NCI-H1694 (cell line): ENCODE results near the gene DGUOK.
"Not testable (repeated sequence)": the region's sequence is repeated elsewhere in the genome, so short reads cannot be mapped to it uniquely, and the experiment has no call there.

Experiments
- DNase-seq: peaks from one replicate; lab custom pipeline; 2025; lab: John Stamatoyannopoulos, UW

Gene DGUOK

DNA sequence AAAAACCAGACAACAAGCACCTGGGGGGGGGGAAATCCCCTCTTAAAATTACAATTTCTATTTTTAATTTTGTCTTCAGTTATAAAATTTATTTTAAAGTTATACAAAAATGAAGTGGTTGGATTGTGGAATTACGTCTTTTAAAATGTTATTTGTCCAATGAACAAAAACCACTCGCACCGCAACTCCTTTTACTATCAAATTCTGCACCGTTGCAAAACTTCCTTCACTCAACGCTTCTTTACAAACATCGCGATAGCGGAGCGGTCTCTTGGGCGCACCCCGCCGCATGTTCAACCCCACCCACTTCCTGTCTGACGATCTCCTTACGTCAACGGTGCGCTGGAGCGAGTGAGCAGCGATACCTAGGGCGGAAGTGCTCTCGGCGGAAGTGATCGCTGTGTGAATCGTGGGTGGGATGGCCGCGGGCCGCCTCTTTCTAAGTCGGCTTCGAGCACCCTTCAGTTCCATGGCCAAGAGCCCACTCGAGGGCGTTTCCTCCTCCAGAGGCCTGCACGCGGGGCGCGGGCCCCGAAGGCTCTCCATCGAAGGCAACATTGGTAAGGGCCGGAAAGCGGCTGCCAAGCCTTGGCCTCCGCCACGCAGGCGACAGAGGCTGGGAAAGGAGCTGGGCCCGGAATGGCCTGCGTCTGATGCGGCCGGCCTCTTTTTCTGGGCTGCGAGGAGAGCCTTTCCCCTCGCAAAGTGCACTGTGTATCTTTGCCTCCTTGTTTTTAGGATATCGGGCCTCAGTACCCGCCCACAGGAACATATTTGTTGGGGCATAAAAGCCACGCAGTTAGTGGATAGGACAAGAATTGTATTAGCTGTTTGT lies at the start of gene DGUOK:
Gene DGUOK, plus strand, starts transcription at position 388 of the 835 bp plus-strand sequence. Its CDS starts 31 bp downstream, at position 419.
- DNase-seq, result peak; percentile 97

DNA sequence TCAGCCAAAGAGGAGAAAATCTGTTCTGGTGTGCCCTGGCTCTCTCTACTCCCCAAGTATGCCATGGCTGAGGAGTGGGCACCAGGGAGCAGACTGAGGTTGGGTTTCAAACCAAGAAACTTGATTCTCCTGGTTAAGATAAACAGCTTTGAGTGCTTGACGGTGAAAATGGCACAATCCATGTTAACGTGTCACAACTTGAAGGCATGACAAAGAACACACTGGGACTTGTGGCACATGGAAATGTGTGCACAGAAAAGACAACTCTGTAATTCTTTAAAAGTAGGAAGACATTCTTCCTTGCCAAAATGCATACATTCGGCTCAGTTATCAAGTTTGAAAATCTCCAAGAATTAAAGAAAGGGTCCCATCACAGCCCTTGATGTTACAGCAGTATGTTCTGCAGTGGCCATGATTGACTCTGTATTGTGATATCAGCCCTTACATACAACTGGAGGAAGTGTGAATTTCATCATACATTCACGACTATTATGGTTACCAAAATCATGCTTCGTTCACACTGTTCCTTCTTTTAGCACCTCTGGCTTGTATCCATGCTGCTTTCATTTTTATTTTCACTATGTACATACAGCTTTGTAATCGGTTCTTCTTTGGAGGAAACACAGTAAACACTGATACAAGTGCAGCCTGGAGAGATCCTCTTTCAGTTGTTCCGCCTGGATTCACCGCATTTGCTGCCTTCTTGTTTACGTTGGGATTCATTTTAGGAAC lies 49.4 kb upstream of the DGUOK start:
- DNase-seq, result no peak

DNA sequence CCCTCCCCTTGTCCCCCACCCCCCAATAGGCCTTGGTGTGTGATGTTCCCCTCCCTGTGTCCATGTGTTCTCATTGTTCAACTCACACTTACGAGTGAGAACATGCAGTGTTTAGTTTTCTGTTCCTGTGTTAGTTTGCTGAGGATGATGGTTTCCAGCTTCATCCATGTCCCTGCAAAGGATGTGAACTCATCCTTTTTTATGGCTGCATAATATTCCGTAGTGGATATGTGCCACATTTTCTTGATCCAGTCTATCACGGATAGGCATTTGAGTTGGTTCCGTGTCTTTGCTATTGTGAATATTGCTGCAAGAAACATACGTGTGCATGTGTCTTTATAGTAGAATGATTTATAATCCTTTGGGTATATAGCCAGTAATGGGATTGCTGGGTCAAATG lies 48.7 kb upstream of the DGUOK start:
- DNase-seq, result not testable (repeated sequence)

DNA sequence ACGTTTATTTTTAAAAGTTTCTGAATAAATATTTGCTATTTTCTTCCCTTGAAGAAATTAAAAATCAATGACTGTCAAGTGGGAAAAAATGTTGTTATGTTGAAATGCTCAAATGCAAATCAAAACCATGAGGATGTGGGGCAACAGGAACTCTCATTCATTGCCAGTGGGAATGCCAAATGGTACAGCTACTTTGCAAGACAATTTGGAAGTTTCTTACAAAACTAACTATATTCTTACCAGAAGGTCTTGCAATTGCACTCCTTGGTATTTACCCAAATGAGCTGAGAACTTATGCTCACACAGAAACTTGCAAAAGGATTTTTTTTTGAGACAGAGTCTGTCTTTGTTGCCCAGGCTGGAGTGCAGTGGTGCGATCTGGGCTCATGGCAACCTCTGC lies 41.3 kb upstream of the DGUOK start:
- no peak for DNase-seq

DNA sequence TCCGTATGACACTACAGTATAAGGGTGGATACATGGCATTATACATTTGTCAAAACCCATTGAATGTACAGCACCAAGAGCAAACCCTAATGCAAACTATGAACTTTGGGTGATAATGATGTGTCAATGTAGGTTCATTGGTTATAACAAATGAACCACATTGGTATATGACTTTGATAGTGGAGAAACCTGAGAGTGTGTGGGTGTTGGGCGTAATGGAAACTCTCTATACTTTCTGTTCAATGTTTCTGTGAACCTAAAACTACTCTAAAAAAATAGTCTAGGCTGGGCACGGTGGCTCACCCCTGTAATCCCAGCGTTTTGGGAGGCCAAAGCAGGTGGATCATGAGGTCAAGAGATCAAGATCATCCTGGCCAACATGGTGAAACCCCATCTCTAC lies 40.3 kb upstream of the DGUOK start:
- DNase-seq, result no peak

DNA sequence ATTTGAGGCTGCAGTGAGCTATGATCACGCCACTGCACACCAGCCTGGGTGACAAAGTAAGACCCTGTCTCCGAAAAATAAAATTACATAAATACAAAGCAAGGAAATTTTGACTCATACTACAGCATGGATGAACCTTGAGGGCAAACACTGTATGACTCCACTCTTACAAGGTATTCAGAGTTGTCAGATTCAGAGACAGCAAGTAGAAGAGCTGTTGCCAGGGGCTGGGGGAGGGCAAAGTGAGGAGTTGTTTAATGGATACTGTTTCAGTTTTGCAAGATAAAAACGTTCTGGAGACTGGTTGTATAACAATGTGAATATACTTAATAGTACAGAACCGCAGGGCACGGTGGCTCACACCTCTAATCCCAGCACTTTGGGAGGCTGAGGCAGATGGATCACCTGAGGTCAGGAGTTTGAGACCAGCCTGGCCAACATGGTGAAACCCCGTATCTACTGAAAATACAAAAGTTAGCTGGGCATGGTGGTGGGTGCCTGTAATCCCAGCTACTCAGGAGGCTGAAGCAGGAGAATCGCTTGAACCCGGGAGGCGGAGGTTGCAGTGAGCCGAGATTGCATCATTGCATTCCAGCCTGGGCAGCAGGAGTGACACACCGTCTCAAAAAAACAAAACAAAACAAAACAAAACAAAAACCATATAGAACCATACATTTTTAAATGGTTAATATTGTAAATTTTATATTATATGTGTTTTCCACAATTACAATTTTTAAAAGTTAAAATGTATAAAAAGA lies 38.9 kb upstream of the DGUOK start:
- DNase-seq, result not testable (repeated sequence)

DNA sequence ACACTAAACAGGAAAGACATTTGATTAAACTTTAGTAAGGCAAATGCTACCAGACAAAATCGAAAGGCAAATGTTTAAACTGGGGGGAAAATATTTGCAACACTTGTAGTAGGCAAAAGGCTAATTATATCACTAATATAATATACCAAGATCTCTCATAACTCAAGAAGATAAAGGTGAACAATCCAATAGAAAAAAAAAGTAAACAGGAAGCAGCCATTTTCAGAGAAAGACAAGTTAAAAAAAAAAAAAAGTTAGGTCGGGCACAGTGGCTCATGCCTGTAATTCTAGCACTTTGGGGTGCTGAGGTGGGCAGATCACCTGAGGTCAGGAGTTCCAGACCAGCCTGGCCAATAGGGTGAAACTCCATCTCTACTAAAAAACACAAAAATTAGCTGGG lies 38.3 kb upstream of the DGUOK start:
- DNase-seq, result no peak

DNA sequence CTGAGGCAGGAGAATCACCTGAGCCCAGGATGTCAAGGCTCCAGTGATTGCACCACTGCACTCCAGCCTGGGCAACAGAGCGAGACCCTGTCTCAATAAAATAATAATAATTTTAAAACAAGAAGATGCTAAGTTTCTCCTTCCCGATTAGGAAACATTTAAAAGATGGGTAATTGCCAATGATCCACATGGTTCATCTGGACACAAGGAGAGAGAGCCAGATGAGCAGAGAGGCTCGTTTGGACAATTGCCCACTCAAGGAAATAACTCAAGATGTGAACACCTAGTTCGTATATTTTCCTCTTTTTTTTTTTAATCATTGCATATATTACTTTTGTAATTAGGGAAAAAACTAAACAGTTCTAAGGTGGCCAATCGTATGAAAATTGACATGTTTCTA lies 37.5 kb upstream of the DGUOK start:
- DNase-seq, result no peak

DNA sequence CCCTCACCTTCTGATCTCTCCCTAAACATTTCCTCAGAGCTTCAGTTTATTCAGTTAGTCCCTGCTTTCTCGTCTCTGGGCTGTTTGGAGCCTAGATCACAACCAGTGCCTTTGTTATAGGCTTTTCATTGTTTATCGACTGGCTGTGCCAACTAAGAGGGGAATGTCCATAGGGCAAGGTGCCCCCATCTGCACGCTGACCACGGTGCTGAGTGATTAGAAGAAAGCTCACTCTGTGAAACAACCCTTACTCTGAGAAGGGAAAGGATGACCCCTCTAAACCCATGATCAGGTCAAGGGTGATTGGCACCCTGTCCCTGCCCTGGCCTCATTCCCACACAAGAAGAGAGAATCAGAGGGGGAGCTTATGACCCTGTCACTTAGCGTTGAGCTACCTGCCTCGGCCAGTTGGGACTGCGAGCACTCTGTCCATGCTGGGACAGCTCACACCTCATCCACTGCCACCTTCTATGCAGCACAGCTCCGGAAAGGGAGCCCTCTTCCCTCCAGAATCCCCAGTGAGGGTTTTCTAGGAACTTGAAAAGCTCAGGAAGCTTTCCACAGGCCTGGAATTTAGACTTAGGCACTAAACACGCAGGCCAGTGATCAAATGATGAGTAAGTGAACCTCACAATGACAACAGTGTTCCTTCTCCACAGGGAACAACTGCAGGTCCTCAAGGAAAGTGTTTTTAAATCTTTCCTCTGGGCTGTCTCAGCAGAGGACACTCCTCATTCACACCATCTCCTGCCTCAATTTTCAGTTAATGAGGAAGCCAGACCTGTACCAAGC lies 36.2 kb upstream of the DGUOK start:
- no peak for DNase-seq

DNA sequence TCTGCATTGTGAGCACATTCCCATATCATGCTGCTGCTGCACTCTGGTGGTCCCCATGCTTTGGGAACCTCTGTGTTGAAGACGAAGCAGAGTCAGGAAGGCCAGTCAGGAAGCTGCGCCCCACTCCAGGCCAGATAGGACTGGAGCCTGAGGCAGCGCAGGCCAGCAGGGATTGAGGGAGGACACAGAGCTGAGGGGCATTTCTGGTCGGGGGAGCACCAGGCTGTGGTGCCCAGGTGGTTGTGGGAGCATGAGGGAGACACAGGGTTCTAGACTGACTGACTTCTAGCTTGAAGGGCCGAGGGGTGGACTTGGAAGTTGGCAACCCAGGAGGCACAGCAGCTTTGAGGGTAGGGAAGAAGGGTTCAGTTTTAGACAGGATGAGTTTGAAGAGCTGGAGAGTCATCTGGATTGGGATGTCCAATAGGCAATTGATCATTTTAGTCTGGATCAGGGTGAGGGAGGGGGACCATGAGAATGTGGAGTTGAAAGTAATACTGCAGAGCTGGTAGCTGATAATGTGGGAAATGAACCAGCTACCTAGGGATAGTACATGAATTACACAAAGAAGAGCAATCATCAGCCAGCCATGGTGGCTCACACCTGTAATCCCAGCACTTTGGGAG lies 35.3 kb upstream of the DGUOK start:
- DNase-seq, result no peak

DNA sequence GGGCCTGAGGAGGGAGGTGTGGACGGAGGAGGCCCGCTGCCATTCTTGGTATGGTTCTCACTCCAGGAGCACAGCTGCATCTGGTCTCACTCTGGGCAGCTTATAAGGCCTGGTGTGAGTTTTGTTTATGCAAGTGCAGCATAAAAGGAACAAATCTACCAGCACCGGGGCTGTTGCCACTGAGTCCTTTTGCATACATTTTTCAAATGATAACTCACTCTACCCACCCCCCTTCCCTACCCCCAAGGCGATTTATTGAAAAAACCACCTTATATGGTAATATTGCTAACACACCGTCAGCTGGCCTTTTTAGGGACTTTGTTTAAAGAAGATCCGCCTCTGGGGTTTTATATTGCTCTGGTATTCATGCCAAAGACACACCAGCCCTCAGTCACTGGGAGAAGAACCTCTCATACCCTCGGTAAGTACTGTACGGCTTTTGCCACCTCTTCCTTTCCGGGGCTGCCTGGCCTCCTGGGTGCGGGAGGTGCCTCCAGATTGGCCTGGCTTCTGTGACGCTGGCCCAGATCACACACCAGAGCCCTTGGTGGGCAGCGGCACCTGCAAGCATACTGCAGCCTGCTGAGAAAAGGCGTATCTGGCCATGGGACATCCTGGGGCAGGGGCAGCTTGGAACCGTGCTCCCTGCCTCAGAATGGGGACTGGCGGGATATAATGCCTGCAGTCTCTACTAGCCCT lies 33.9 kb upstream of the DGUOK start, which contains the start of gene ACTG2:
Gene ACTG2, plus strand, starts transcription at position 378 of the 699 bp plus-strand sequence. CDS start 8,304 bp downstream, outside the sequence.
- no peak for DNase-seq

DNA sequence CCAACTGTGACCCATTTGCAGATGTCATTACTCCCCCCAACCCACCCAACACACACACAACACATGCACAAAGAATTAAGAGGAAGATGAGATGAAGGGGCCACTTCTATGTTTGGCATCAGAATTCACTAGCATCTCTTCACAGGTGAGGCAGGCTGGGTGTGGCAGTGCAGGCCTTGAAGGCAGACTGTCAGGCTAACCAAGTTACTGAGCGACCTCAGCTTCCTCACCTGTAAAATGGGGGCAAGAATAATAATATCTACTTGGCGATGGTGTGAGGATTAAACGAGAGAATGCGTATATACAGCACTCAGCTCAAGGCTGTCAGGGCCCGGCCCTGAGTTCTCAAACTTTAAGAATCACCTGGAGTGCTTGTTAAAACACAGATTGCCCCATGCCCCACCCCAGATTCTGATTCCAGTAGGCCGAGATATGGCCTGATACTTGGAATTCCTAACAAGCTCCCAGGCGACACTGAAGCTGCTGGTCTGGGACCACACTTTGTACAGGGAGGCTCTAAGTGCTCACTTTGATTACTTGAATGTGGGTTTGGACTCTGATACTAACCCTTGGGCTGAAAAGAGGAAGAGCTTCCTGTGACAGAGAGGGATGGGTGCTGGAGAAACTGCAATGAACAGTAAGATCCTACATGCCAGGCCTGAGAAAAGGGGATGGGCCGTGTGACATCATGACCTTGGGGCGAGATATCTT lies 32.8 kb upstream of the DGUOK start:
- no peak for DNase-seq

DNA sequence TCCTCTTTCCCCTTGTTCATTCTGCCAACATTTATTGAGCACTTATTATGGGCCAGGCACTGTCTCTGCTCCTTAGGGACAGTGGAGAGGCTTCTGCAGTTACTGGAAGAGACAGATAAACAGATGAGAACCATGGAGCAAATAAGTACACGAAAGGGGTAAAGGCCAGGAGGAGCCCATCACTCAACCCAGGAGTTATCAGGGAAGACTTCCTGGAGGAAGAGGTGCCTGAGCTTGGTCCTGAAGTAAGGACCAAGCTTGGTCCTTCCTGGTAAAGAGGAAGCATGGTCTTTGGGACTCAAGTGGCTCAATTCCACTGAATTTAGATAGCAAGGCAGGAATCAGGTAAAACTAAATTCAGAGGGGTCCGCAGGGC lies 32.2 kb upstream of the DGUOK start:
- no peak for DNase-seq

DNA sequence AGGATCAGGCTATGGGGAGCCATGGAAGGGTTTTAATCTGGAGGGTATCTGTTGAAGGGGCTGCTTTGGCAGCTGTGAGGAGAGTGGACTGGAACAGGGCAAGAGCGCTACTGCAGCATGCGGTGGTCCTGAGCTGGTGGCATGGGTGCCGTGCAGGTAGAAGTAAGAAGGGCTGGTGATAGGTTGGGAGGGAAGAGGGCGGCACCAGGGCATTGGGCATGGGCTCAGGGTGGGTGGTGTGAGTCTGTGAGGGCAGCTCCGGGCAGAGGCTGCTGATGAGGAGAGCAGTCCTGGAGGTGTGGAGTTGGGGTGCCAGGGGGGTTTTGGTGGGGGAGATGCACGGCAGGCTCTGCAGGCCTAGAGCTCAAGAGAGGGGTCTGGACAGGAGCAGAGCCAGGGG lies 31.8 kb upstream of the DGUOK start:
- DNase-seq, result no peak

DNA sequence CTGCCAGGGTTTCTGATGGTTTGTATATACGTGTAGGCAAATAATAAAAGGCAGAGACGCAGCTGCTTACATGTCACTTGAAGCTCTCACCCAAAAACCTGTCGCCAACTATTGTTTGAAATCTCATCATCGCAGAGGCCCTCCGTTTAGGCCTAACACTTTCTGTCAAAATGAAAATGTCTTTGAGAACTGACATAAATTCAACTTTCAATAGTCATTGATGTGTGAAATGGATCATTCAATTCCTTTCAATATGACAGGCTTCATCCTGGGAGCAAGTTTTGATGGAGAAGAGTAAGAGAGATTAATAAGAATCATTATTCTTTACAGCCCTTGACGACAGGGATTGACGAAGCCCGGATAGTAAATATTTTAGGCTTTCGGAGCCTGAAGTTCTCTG lies 31.2 kb upstream of the DGUOK start:
- DNase-seq, result no peak

DNA sequence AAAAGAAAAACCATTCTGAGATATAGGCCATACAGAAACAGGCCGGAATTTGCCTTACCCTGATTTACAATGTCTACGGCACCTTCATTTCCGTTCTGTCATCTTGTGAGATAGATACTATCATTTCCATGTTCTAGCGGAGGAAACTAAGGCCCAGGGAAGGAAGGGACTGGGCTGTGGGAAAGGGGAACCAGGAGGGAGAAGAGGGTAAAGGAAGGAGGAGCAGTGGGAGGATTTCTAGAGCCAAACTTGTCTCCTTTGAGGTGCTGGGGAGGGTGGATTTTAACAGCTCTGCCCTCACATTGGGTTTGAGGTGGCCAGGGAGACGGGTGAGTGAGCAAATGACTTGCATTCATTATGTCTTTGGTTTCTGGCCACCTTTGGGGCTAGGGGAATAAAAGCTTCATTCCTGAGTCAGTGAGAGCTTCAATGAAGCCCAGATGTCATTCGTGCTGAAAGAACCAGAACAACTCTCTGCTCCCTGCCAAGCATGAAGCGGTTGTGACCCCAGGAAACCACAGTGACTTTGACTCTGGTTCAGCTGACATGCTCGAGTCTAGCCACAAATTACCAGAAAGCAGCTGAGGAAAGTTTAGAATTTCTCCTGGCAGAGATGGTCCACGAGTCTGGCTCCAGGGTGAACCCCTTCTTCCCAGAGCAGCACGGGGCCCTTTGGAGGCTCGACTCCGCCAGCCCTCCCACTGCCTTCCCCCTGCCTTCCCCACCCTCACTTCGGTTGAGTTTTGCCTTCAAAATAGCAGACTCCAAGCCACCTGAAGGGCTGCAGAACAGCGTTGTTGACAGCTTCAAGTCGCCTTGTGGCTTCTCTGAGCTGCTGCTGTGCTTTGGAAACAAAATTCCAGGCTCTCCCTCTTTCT lies 30.1 kb upstream of the DGUOK start:
- DNase-seq, result no peak

DNA sequence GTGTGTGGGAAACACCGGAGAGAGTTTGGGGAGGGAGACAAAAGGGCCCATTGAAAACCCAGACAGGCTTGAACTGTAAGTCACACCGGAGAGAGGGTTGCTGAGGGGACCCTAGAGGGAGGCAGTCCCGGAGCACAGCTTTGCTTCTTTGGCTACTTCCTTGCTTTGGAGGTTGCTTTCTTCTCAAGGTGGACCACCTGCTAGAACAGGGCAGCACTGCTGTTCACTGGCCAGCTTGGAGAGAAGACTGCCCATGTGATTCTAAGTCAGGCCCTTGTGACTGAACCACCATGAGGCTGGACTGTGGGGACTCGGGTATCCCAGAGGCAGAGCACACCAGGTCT lies 29.5 kb upstream of the DGUOK start:
- no peak for DNase-seq

DNA sequence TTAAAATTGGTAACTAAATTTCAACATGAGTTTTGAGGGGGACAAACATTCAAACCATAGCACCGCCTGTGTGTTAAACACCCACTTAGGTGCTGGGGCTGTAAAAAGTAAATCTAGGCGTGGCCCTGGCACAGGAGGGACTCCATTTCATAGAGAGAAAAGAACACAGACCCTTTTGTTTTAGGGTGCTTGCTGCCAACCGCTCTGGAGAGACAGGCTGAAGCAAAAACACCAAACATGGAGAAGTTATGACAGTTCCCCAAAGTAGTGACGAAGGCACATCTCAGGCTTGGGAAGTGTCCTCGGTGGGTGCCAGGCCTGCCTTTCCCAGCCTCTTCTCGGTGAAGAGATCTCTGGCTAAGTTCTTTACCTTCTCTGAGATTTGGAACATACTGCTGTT lies 28.7 kb upstream of the DGUOK start:
- no peak for DNase-seq

DNA sequence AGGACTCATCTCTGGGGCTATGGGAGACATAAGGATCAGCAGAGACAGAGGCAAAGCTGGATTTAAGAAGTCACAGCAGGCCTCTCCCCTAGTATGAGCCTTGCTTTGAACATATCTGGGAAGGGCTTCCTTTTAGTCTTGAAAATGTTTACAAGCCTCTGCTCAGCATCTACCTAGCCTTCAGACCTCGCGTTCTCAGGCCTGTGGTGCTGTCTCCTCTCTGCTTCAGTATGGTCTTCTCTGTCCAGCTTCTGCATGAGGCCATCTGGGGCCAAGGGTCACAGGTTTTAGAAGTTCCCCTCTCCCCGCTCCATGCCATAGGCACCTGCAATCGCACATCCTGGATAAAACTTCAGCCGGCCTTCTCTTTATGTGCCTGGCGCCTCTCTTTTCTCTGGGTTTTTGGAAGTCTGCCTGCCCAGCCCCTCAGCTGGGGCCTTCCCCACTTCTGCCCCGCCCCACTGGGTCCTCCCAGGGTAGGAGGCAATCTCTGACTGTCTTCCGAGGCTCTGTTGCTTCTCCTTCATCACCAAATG lies 26.8 kb upstream of the DGUOK start:
- no peak for DNase-seq
